Stomach (tissue), 4 donors: Measurements from ENCODE around the gene LSAMP.

Source experiments
- EP300 ChIP-seq: sonication (generic); formaldehyde crosslinking; IDR thresholded peaks from one replicate; pipeline ENCODE4 v1.6.1; 2017; ENCODE audit warnings: antibody characterized with exemption
- POLR2A ChIP-seq, 4 donors: fragments of 450-650 bp; IDR thresholded peaks; one replicate each; pipeline ENCODE4 v1.6.1; 2016; ENCODE audit warnings: antibody characterized with exemption in 4 of 4, control low read depth in 2 of 4, mild to moderate bottlenecking in 1 of 4, moderate library complexity in 1 of 4
- POLR2AphosphoS5 ChIP-seq, 3 donors: sonication (generic); formaldehyde crosslinking; IDR thresholded peaks; one replicate each; pipeline ENCODE4 v1.6.1; 2016; ENCODE audit warnings: antibody characterized with exemption in 3 of 3
- TF ChIP-seq, protein P1 (sequence below), 7 experiments: fragments of 450-650 bp in 4 of 7; fragments of 200-600 bp in 3 of 7; sonication (generic) in 3 of 7; IDR thresholded peaks; one replicate each; pipeline ENCODE4 v1.5.1; 2016 to 2019; ENCODE audit warnings: antibody characterized with exemption in 7 of 7, control low read depth in 2 of 7, mild to moderate bottlenecking in 1 of 7

DNA sequence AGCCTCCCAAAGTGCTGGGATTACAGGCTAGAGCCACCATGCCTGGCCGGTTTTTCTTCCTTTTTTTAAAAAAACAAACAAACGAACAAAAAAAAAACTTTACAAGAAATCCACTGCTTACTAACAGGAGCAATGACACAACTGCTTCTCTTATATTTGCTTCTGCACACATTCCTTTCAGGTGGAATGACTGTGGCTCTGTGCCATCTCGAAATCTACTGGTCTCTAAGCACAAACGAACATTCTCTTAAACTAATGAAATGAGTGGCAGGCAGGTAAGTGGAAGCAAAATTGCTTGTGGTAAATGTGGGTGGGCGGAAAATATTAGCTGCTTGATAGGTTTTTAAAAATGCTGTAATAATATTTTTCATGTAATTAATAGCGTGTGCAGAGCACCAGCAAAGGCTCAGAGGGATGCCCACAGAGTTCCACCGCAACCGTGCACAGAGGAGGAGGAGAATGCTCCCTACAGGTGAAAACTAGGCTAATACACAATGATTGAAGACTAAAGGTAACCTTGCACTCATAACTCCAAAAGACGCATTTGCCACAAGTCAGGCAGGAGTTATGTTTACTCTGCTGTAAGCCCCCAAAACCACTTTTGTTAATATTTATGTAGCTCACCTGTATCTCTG is 77.4 kb downstream of the LSAMP start:
- TF ChIP-seq, protein P1, sequence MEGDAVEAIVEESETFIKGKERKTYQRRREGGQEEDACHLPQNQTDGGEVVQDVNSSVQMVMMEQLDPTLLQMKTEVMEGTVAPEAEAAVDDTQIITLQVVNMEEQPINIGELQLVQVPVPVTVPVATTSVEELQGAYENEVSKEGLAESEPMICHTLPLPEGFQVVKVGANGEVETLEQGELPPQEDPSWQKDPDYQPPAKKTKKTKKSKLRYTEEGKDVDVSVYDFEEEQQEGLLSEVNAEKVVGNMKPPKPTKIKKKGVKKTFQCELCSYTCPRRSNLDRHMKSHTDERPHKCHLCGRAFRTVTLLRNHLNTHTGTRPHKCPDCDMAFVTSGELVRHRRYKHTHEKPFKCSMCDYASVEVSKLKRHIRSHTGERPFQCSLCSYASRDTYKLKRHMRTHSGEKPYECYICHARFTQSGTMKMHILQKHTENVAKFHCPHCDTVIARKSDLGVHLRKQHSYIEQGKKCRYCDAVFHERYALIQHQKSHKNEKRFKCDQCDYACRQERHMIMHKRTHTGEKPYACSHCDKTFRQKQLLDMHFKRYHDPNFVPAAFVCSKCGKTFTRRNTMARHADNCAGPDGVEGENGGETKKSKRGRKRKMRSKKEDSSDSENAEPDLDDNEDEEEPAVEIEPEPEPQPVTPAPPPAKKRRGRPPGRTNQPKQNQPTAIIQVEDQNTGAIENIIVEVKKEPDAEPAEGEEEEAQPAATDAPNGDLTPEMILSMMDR (IDR thresholded peaks at IDR 0.05) = no peak
- TF ChIP-seq POLR2A (IDR thresholded peaks at IDR 0.05) (no peak), POLR2AphosphoS5 (IDR thresholded peaks at IDR 0.05) (no peak), EP300 (no peak)
